ENCODE measurements around the gene TGM5.
"Not testable (repeated sequence)": the region's sequence is repeated elsewhere in the genome, so short reads cannot be mapped to it uniquely, and the experiment has no call there.

Gene TGM5

GRCh38 chr15:43275740-43276562, 9.2 kb upstream of the TGM5 start:
- no peak for DNase-seq

DNA sequence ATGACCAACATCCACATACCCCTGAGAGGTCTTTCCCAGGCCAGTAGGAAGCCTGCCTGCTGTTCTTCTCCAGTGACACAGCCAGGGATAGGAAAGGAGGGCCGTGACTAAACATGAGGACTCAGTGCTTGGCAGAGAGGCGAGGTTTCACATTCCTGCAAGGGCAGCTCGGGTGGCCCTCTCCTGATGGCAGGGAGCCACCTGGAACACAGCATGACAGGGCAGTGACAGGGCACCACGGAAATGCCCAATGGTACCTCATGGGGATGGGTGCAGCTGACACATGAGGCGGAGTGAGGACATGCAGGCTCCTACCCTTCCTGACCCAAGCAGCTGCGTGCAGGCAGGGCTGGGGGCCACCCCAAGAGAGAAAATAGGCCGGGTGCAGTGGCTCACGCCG, 7.4 kb upstream of the TGM5 start:
- no peak for DNase-seq

DNA sequence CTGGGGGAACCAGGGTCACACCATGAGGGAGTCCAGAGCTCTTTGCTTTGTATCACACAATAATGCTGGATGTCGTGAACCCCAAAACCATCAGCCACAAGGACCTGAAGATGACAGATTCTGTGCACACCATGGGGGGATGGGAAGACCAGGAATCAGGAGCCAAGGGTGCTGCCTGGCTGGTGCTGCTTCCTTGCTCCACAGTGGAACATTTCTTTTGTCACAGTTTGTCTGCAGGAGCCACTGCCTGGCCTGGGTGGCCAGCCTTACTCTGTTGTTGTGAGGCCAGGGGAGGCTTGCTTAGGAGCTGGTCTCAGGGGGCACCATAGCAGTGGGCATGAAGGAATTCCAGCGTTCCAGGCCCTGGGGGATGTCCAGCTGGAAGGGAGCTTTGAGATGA, 6.5 kb upstream of the TGM5 start:
- no peak for DNase-seq

- not testable (repeated sequence) for DNase-seq
Observed at GRCh38 chr15:43271908-43272307, 5.2 kb upstream of the TGM5 start.

DNA sequence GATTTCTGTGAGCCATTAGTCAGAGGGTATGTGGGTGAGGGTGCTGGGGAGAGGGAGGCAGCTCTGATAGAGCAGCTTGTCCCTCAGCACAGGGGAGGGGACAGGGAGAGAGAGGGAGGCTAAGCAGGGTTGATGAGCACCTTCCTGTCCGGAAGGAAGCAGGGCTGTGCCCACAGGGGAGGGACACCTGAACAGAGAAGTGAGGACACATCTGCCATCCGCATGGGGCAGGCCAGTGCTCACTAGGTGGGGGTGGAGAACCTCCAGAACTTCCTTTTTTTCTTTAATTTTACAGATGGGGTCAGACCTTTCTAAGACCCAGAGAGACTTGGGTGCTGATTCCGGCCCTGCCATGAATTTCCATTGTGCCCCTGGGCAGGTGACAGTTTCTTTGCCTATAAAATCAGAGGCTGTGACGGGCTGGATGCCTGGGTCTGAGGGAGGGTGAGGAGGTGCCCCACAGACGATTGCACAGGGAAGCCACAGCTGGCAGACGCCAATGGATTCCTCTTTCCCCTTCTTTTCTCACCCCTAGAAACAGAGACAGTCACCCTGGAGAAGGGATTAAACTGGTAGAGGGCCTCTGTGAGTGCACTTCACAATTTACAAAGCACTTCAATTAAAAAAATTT, 4.1 kb upstream of the TGM5 start:
- DNase-seq = no peak

DNA sequence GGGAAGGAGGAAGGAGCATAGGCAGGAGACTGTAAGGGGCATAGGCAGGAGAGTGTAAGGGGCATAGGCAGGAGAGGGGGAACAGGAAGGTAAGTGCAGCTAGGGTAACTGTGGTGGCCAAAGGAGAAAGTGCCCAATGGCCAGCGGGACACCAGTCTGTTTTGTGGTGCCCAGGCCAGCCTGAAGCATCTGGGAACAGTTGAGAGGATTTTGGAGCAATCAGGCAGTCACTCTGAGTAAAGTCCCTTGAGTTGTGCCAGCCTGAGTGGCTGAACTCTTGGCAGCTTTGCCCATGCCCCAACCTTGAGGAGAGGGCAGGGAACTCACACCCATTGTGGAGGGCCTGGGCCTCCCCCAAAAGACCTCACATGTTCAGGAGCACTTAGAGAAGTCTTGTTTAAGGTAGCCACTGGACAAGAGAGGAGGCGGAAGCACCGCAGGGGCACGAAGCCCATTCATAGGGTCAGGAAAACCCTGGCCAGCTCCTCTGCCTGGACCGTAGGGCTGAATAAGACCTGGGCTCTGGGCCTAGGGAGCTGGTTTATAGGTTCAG, 3.5 kb upstream of the TGM5 start:
- DNase-seq = no peak

DNA sequence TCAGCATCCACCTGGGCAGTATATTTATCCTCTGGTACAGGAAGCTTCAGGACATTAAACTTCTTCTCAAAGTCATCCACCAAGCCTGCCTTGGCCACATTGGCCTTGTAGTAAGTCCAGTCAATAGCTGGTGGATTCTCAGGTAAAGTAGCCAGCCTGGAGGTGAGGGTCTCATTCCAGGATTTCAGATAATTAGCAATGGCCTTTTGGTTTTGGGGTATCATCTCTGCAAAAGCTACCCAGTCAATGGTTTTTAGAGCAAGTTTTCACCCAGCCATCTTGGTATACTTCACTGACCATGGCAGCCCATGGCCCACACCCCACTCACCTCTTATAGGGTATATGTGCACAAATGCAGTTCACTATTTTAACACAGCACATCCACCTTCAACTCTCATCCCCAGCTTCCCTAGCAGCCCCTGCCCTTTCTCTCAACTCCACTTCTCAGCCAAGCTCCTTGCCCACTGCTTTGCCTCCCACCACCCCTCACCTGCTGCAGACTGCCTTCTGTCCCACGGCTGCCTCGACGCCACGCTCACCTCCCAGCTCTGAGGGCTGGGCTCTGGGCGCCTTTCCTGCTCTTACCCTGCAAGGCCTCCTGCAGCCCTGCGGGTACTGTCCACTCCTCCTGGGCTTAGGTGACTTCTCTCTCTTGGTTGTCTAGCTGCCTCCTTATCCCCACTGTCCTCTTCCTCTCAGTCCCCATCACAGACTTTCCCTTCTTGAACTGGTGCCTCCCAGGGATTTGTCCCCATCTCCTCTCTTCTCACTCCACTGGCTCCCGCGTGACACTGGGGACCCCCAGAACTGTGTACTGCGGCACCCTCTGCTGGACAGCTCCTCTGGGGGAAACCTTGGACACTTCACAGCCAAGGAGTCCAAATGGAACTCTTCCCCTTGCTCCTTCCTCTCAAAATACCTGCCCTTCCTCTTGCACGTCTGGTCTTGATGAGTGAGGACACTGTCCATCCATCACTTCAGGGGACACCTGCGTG, 1.7 kb upstream of the TGM5 start:
- DNase-seq = peak; percentile 43

GRCh38 chr15:43267439-43267838, 711 bp upstream of the TGM5 start:
- no peak for DNase-seq

- DNase-seq = no peak
Observed at GRCh38 chr15:43266386-43266785, 342 bp downstream of the TGM5 start.

DNA sequence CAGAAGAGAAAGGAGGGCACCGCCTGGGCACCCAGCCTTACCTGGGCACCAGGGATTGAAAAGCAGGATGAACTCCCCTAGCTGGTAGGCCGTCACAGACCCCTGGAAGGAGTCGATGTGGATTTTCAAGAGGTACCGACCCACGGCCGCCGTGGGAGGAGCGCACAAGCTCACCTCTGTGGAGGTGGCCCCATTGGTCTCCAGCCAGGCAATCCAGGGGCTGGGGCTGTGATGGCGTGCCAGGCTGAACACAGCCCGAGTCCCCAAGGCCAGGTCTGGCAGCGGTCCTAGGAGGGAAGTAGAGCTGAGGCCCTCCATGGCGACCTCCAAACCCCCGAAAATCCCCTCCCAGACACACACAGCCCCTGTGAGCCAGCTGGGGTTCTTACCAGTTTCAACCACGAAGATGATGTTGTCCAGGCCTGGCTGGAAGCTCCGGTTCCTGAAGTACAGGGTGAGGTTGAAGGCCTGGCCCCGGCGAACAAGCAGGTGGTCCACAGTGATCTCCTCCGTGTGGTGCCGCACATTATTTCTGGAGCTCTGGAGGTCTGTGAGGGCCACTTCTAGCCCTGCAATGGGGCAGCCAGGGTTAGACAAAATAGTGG, 6.6 kb downstream of the TGM5 start:
- DNase-seq = no peak

DNA sequence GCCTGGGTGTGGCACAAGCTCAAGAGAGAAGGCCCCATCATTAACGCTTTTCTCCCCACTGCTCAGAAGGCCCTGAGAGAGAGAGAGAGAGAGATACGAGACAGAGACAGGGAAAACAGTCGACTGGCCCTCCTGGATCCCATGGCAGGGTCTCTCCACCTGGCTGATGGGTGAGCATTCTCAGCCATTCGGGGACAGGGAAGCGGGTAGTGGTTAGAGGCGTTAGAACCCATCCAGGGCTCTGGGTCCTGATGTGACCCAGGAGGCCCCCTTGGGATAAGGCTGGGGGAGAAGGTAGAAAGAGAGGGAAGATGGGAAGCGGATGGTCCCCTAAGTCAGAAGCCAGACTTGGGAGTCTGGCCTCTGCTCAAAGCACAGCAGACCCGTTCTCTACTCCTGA, 7.9 kb downstream of the TGM5 start:
- DNase-seq = no peak

DNA sequence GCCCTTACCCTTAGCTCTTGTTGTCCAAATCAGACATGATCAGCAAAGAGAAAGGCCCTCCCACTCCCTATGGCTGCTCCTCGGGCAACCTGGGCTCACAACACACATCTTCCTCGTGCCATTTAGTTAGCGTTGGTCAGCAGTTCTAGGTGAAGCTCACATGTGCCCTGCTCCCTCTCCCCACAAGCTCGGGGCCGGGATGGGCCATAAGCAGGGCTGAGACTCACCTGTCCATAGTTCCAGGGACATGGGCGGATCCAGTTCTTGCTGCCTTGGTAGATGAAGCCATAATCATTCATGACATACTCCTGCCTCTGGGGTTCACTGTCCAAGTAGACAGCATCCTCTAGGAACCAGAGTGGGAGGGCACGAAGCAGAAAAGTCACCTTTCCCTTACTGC, 10.4 kb downstream of the TGM5 start:
- DNase-seq = no peak

DNA sequence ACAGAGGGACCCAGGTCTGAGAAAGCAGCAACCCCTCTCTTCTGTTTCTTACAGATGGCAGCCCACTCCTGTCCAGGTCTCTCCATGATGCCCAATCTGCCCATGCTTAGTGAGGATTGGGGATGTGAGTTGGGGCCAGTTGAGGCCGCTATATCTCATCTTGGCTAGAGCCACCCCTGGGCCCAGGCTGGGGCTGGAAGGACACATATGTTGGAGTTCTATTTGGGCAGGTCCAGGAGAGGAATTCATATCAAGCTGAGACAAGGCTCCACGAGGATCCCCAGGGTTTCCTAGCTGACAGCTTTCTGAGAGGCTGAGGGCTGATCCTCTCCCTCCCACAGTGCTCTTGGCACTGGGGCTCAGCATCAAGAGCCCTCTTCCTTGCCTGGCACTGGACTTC, 11.4 kb downstream of the TGM5 start:
- DNase-seq = no peak

DNA sequence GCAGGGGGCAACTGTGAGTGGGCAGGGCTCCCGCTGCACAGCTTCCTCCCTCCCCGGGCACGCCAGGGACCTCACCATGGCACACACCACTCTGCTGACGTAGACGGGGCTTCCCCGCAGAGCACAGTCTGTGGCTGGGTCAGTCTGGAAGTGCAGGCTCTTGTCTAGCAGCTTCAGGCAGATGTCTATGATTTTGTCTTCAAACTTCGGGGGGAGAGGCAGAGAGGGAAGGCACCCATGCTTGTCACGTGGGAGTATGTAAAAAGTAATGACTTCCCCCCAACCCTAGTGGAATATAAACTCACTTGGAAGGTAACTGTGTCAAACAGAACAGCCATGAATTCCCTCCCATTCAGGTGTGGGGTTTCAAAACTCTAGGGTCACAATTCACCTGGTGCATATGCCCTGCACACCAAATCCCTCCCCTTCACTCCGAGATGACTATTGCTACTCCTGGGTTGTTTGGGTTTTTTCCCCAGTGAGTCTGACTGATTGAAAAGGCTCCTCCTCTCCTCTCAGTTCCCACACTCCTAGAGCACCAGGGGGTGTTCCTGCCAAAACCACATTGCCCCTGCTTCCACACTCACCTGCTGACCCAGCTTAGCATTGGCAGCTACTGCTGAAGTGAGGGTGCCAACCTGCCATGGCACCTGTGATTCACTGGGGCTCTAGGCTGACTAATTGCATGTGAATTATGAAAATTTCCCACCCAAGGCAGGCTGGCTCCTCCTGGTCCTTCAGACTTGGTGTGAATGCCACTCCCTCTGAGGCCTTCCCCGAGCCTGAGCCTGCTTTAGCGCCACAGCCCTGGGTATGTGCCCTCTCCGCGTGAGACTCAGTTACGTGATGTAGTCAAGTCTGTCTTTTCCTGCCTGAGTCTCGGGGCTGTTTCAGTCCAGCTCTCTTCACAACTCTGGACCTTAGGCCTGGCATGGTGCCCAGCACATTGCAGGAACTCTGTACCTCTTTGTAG, 13.0 kb downstream of the TGM5 start:
- peak; percentile 45 for DNase-seq

DNA sequence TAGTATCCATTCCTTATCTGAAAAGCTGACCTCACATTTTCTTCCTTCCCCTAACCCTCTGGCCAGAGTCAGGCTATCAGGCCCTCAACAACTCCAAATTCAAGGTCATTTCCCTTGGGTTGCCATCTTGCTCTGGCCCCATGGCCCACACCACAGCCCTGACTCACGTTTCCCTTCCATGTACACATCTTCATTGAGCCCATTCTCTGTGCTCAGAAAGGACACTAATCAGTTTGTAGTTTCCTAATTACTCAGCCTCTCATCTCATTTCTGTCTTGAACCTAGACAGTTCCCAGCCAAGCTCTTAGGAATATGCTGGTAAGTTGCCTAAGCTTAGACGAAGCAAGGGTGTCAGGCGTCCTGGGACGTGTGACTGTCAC, 14.9 kb downstream of the TGM5 start:
- DNase-seq = no peak

DNA sequence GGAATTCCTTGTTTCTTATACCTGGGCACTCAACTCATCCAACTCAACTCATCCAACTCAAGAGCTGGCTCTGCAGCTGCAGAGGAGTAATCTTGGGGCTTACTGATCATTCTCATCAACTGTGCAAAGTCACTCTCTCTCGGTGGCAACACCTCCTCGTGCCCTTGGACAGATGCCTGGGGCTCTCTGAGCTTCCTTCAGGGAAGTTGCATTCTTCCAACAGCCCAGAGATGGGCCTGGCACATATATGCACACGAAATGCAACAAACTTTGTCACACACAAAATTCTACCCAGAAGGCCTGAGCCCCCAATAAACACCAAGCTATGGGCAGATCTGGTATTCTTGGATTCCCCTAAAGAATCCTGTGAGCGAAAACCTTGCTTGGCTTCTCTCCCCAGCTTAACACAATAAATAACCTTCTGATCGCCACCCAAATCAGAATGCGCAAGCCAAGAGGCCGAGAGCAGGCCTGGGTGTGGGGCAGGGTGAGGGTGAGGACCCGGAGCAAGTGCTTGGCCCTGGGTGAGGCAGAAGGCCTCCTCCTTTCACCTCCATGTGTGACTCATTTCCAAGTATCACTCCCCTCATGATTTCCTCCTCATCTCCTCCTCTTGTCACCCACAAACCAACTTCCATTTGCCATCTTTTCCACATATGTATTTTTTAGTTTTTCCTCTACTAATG, 15.4 kb downstream of the TGM5 start:
- no peak for DNase-seq

- no peak for DNase-seq
Observed at GRCh38 chr15:43250785-43251184, 15.9 kb downstream of the TGM5 start.

- DNase-seq = peak; percentile 98
Observed at GRCh38 chr15:43249699-43250203, 17.0 kb downstream of the TGM5 start.

DNA sequence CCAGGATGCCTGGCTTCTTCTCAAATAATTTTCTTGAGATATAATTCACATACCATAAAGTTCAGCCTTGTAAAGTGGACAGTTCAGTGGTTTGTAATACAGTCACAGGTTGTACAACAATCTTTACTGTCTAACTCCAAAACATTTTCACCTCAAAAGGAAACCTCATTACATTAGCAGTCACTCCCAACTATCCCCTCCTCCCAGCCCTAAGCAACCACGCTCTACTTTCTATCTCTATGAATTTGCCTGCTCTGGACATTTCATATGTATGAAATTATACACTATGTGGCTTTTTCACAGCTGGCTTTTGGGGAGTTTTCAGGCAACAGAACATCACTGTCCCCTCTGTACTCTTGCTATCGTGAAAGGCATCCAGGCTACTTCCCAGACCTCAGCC, 17.5 kb downstream of the TGM5 start:
- no peak for DNase-seq

GRCh38 chr15:43246261-43246774, 20.4 kb downstream of the TGM5 start:
- no peak for DNase-seq
